Inferior parietal cortex (tissue), 1 donor: ENCODE results near the gene TECR.
"Not testable (repeated sequence)": the region's sequence is repeated elsewhere in the genome, so short reads cannot be mapped to it uniquely, and the experiment has no call there.

Experiments
- DNase-seq: peaks from one replicate; pipeline ENCODE4 v3.0.0-alpha.2; 2016; ENCODE audit errors: extremely low spot score

The TECR gene

GRCh38 chr19:14529254-14530004, at the start of gene TECR:
Gene TECR (plus strand): TSS chr19:14529594. CDS start chr19:14529697, 103 bp downstream.
- DNase-seq = peak; percentile 100

- DNase-seq = peak; percentile 31
Measured at GRCh38 chr19:14479975-14480699, 49.3 kb upstream of the TECR start.

- DNase-seq = no peak
Measured at GRCh38 chr19:14480700-14481079, 48.7 kb upstream of the TECR start.

- DNase-seq = no peak
Measured at GRCh38 chr19:14482172-14482941, 47.0 kb upstream of the TECR start.

GRCh38 chr19:14487370-14488125, 41.8 kb upstream of the TECR start:
- DNase-seq = no peak

GRCh38 chr19:14492756-14493337, 36.5 kb upstream of the TECR start:
- DNase-seq = no peak

GRCh38 chr19:14494411-14494810, 35.0 kb upstream of the TECR start:
- no peak for DNase-seq

- DNase-seq = no peak
Measured at GRCh38 chr19:14494910-14495671, 34.3 kb upstream of the TECR start.

GRCh38 chr19:14495672-14496028, 33.7 kb upstream of the TECR start:
- DNase-seq = no peak

GRCh38 chr19:14496029-14496833, 33.2 kb upstream of the TECR start, which contains the start of gene GIPC1:
Gene GIPC1 (minus strand): TSS chr19:14496127. CDS start chr19:14482976, 13,151 bp downstream.
- peak; percentile 96 for DNase-seq

- peak; percentile 67 for DNase-seq
Measured at GRCh38 chr19:14496834-14497227, 32.6 kb upstream of the TECR start.

GRCh38 chr19:14497228-14497921, 32.0 kb upstream of the TECR start:
- DNase-seq = no peak

- no peak for DNase-seq
Measured at GRCh38 chr19:14502334-14503092, 26.9 kb upstream of the TECR start.

GRCh38 chr19:14503285-14503684, 26.1 kb upstream of the TECR start:
- DNase-seq = no peak

- not testable (repeated sequence) for DNase-seq
Measured at GRCh38 chr19:14504575-14504974, 24.8 kb upstream of the TECR start.

GRCh38 chr19:14505488-14506239, 23.7 kb upstream of the TECR start:
- no peak for DNase-seq

- no peak for DNase-seq
Measured at GRCh38 chr19:14507704-14508542, 21.5 kb upstream of the TECR start.
